Keratinocyte (primary cell): ENCODE measurements around the gene SIK3. TPM values are rescaled to one million over a fixed set of nuclear protein-coding genes. Genes with fewer than 3 reads are reported as not detected.
"Not testable (repeated sequence)": the region's sequence is repeated elsewhere in the genome, so short reads cannot be mapped to it uniquely, and the experiment has no call there.

Source experiments
- DNase-seq: peaks from one replicate; pipeline ENCODE4 v3.0.0-alpha.2; 2011; ENCODE audit warnings: low read depth, missing footprints, low spot score
- FAIRE-seq: peaks from 2 replicates; lab custom pipeline; 2011; peaks lifted over from hg19 to GRCh38; lab: Jason Lieb, UNC
- H2AFZ ChIP-seq: 2 replicates; pipeline ENCODE4 v1.6.0; 2012; ENCODE audit warnings: low read length, control low read depth, inconsistent platforms; ENCODE audit not compliant: control insufficient read depth
- H3K27ac ChIP-seq: 2 replicates; pipeline ENCODE4 v1.5.1; 2011; ENCODE audit warnings: low read length; ENCODE audit not compliant: control insufficient read depth, insufficient read depth
- H3K27me3 ChIP-seq: 3 replicates; pipeline ENCODE4 v1.6.0; 2011; ENCODE audit warnings: low read length; ENCODE audit not compliant: control insufficient read depth, insufficient read depth; ENCODE audit errors: extremely low read depth
- H3K36me3 ChIP-seq, 2 experiments: 2 replicates in 1 of 2; 3 replicates in 1 of 2; pipeline ENCODE4 v1.5.1; 2011; ENCODE audit warnings: low read length in 2 of 2, mild to moderate bottlenecking in 1 of 2; ENCODE audit not compliant: control insufficient read depth in 2 of 2, insufficient read depth in 2 of 2; ENCODE audit errors: extremely low read depth in 1 of 2
- H3K4me1 ChIP-seq: 3 replicates; pipeline ENCODE4 v1.5.1; 2011; ENCODE audit warnings: low read length; ENCODE audit not compliant: control insufficient read depth, insufficient read depth; ENCODE audit errors: extremely low read depth
- H3K4me2 ChIP-seq: 3 replicates; pipeline ENCODE4 v1.6.0; 2011; ENCODE audit warnings: low read depth, low read length; ENCODE audit not compliant: control insufficient read depth, insufficient read depth; ENCODE audit errors: extremely low read depth
- H3K4me3 ChIP-seq, 3 experiments: fragments of 200-600 bp in 1 of 3; sonication (generic) in 1 of 3; 2 replicates in 2 of 3; 3 replicates in 1 of 3; pipeline ENCODE4 v1.5.1; 2011 to 2016; ENCODE audit warnings: low read length in 3 of 3, mild to moderate bottlenecking in 3 of 3, control low read depth in 2 of 3, inconsistent platforms in 1 of 3, low read depth in 1 of 3, mixed read lengths in 1 of 3, mixed run types in 1 of 3, moderate library complexity in 1 of 3; ENCODE audit not compliant: control insufficient read depth in 2 of 3, insufficient read depth in 2 of 3; ENCODE audit errors: extremely low read depth in 1 of 3
- H3K79me2 ChIP-seq: 2 replicates; pipeline ENCODE4 v1.6.0; 2012; ENCODE audit warnings: low read length; ENCODE audit not compliant: control insufficient read depth, insufficient read depth
- H3K9ac ChIP-seq: 3 replicates; pipeline ENCODE4 v1.6.0; 2011; ENCODE audit warnings: low read length; ENCODE audit not compliant: control insufficient read depth, insufficient read depth; ENCODE audit errors: extremely low read depth
- H3K9me1 ChIP-seq: 3 replicates; pipeline ENCODE4 v1.6.0; 2011; ENCODE audit warnings: low read length; ENCODE audit not compliant: control insufficient read depth, insufficient read depth; ENCODE audit errors: extremely low read depth
- H3K9me3 ChIP-seq: 2 replicates; pipeline ENCODE4 v1.5.1; 2012; ENCODE audit warnings: low read depth, low read length; ENCODE audit not compliant: control insufficient read depth
- H4K20me1 ChIP-seq: 3 replicates; pipeline ENCODE4 v1.6.0; 2011; ENCODE audit warnings: low read length; ENCODE audit not compliant: control insufficient read depth, insufficient read depth; ENCODE audit errors: extremely low read depth
- EZH2 ChIP-seq: IDR thresholded peaks from one replicate; pipeline ENCODE4 v1.6.1; 2012; ENCODE audit warnings: inconsistent platforms, mild to moderate bottlenecking, low read length, moderate library complexity
- dilution Hi-C: fragments of 300-500 bp; cut with MboI; formaldehyde crosslinking; loops from one replicate; pipeline ENCODE4 v1.7.0; 2020; ENCODE audit warnings: low sequenced_read_pairs; ENCODE audit not compliant: extremely low pct_ligation_motif_present
- polyA plus RNA-seq, 5 experiments: library from polyadenylated mRNA; depleted of rRNA in 3 of 5; stranded (reverse) in 3 of 5; stranded (forward) in 1 of 5; unstranded in 1 of 5; fragments of >200 nt; gene quantifications; 1 replicate in 1 of 5; 2 replicates in 3 of 5; 3 replicates in 1 of 5; pipeline versions ENCODE4 v1.2.1 to v1.2.3, GENCODE V29; 2011 to 2012; ENCODE audit warnings: missing spikeins in 2 of 5, low read depth in 1 of 5, low replicate concordance in 1 of 5
- TF ChIP-seq, protein P1 (sequence below), 3 experiments: IDR thresholded peaks in 1 of 3; conservative IDR thresholded peaks in 1 of 3; optimal IDR thresholded peaks in 1 of 3; 2 replicates in 2 of 3; 3 replicates in 1 of 3; pipeline versions ENCODE3 to v1.5.1; 2011; ENCODE audit warnings: low read length in 3 of 3, mild to moderate bottlenecking in 3 of 3, moderate library complexity in 2 of 3, control low read depth in 1 of 3, inconsistent platforms in 1 of 3; ENCODE audit not compliant: insufficient read depth in 2 of 3; ENCODE audit errors: extremely low read depth in 1 of 3

SIK3 gene
- polyA plus RNA-seq, 1 donor (not counting 4 experiments of a cell fraction or from before 2014, with no cell fraction given), result 8.2 TPM

DNA sequence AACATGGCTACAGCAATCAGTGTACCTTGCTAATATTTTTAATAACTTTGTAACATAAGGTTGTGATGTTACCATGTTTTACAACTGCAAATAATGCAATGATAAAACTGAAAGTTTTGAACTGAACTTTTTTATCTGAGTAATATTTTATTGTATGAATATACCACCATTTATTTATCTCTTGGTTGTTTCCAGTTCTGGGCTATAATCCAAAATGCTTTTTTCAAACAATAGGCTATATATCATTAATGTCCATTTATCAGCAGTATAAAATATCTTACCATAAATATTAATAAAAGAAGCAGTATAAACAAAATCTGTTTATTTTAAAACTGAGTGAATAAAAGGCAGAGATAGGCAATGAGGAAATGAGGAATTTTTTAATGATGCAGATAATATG is 63.3 kb downstream of the SIK3 start:
- H3K9ac ChIP-seq, result no peak overlapping the region
- DNase-seq (no peak), FAIRE-seq (no peak)
- H3K4me2 ChIP-seq, result no peak overlapping the region
- TF ChIP-seq, protein P1, sequence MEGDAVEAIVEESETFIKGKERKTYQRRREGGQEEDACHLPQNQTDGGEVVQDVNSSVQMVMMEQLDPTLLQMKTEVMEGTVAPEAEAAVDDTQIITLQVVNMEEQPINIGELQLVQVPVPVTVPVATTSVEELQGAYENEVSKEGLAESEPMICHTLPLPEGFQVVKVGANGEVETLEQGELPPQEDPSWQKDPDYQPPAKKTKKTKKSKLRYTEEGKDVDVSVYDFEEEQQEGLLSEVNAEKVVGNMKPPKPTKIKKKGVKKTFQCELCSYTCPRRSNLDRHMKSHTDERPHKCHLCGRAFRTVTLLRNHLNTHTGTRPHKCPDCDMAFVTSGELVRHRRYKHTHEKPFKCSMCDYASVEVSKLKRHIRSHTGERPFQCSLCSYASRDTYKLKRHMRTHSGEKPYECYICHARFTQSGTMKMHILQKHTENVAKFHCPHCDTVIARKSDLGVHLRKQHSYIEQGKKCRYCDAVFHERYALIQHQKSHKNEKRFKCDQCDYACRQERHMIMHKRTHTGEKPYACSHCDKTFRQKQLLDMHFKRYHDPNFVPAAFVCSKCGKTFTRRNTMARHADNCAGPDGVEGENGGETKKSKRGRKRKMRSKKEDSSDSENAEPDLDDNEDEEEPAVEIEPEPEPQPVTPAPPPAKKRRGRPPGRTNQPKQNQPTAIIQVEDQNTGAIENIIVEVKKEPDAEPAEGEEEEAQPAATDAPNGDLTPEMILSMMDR (optimal IDR thresholded peaks at IDR 0.05 in 1 of 3, IDR thresholded peaks at IDR 0.05 in 1 of 3, conservative IDR thresholded peaks at IDR 0.05 in 1 of 3; ENCODE audit: extremely low read depth in 1 of 3, insufficient read depth in 2 of 3, low read length in 3 of 3), result no peak
- no peak for TF ChIP-seq EZH2
- peaks cover 12% of the 10 kb centered on the region for H3K4me1 ChIP-seq
- H2AFZ ChIP-seq, result no peak overlapping the region
- no peaks in the 10 kb centered on the region for H3K27me3 ChIP-seq
- H3K27ac ChIP-seq, result no peak overlapping the region
- H3K4me3 ChIP-seq, result no peak overlapping the region
- dilution Hi-C loops, result no loop called here
- H3K36me3 ChIP-seq, result no peaks in the 10 kb centered on the region
- H3K9me3 ChIP-seq, result no peaks in the 10 kb centered on the region
- peaks cover 3% of the 10 kb centered on the region for H3K9me1 ChIP-seq
- peaks cover 32% of the 10 kb centered on the region for H3K79me2 ChIP-seq
- no peaks in the 10 kb centered on the region for H4K20me1 ChIP-seq

DNA sequence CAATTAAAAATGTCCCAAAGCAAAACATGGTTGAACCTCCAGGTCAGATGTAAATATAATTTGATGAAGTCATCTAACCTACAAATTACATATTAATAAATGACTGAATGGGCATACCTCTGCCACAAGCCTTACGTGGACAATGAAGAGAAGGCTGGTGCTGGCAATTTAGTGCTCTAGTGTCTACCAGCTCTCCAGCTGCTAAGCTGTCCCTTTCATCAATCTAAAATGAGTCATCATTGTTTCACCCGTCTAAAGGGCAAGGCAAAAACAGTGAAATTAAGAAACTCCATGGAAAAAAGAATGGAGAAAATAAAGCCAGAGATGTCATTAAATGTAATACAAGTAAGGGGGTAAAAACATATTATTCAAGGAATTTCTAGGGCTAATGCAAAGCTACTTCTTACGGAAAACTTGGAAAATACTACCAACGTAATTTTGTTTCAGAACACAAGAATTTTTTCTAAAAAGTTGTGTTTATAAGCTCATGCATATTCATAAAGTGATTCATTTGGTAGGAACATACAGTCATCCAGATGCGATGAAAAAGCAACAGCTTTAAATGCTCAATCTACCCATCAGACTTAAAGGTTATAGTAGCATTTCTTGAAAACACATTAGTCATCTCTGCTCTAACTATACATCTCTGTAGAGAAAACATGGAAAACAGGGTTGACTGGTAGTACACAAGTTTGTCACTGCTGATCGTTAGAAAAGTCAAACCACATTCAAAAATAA is 71.5 kb downstream of the SIK3 start:
- Histone ChIP-seq H3K9ac (no peak overlapping the region), H3K9me1 (peaks cover 2% of the 10 kb centered on the region), H3K4me3 (no peak overlapping the region), H3K79me2 (peaks cover 56% of the 10 kb centered on the region), H3K4me1 (peaks cover 20% of the 10 kb centered on the region), H3K9me3 (no peaks in the 10 kb centered on the region), H3K27me3 (no peaks in the 10 kb centered on the region), H4K20me1 (peaks cover 3% of the 10 kb centered on the region), H3K36me3 (no peaks in the 10 kb centered on the region), H3K4me2 (peak overlapping the region; percentile 23), H3K27ac (peak overlapping the region; percentile 50), H2AFZ (no peak overlapping the region)
- TF ChIP-seq, protein P1 (optimal IDR thresholded peaks at IDR 0.05 in 1 of 3, IDR thresholded peaks at IDR 0.05 in 1 of 3, conservative IDR thresholded peaks at IDR 0.05 in 1 of 3; ENCODE audit: extremely low read depth in 1 of 3, insufficient read depth in 2 of 3, low read length in 3 of 3), result no peak
- no peak for TF ChIP-seq EZH2
- dilution Hi-C loops, result no loop called here
- FAIRE-seq, result peak; percentile 73
- DNase-seq, result peak; percentile 54

DNA sequence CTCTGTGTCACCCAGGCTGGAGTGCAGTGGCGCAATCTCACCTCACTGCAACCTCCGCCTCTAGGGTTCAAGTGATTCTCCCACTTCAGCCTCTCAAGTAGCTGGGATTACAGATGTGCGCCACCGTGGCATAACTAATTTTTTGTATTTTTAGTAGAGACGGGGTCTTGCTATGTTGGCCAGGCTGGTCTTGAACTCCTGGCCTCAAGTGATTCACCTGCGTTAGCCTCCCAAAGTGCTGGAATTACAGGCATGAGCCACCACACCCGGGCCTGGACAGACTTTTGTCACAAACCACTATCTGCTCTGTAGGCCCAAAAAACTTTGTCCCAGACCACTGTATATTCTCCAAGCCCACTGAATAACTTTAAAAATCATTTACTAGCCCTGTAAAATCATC is 74.5 kb downstream of the SIK3 start:
- Histone ChIP-seq H3K4me1 (peaks cover 20% of the 10 kb centered on the region), H3K79me2 (peaks cover 62% of the 10 kb centered on the region)
- DNase-seq, H3K9me3 ChIP-seq, H3K36me3 ChIP-seq, FAIRE-seq, H3K4me2 ChIP-seq, H3K9me1 ChIP-seq, dilution Hi-C loops, H3K9ac ChIP-seq, H3K27me3 ChIP-seq, H3K27ac ChIP-seq, H3K4me3 ChIP-seq, H2AFZ ChIP-seq, H4K20me1 ChIP-seq: not testable (repeated sequence)
